Ishikawa (cell line): ENCODE measurements around the gene SEPTIN5.

Experiments used
- CEBPB ChIP-seq: IDR thresholded peaks from 2 replicates; pipeline ENCODE4 v1.6.1; 2012
- CREB1 ChIP-seq: IDR thresholded peaks from 2 replicates; pipeline ENCODE4 v1.6.1; 2012; ENCODE audit warnings: low read depth
- EGR1 ChIP-seq: IDR thresholded peaks from 2 replicates; pipeline ENCODE4 v1.6.1; 2012
- EP300 ChIP-seq: IDR thresholded peaks from 2 replicates; pipeline ENCODE4 v1.6.1; 2012; ENCODE audit warnings: borderline replicate concordance
- FOXM1 ChIP-seq: IDR thresholded peaks from 2 replicates; pipeline ENCODE4 v1.6.1; 2012; ENCODE audit warnings: low read depth, borderline replicate concordance
- NFIC ChIP-seq: IDR thresholded peaks from 2 replicates; pipeline ENCODE4 v1.6.1; 2012
- RAD21 ChIP-seq: IDR thresholded peaks from 2 replicates; pipeline ENCODE4 v1.6.1; 2012; ENCODE audit warnings: low read depth
- TAF1 ChIP-seq: IDR thresholded peaks from 2 replicates; pipeline ENCODE4 v1.6.1; 2012; ENCODE audit warnings: low read depth, mild to moderate bottlenecking
- TCF12 ChIP-seq: IDR thresholded peaks from 2 replicates; pipeline ENCODE4 v1.6.1; 2012; ENCODE audit warnings: low read depth
- TEAD4 ChIP-seq: IDR thresholded peaks from 2 replicates; pipeline ENCODE4 v1.6.1; 2012
- YY1 ChIP-seq: IDR thresholded peaks from 2 replicates; pipeline ENCODE4 v1.6.1; 2012; ENCODE audit warnings: low read depth
- ZBTB7A ChIP-seq: IDR thresholded peaks from 2 replicates; pipeline ENCODE4 v1.6.1; 2012; ENCODE audit warnings: low read depth
- TF ChIP-seq, protein P1 (sequence below): IDR thresholded peaks from 2 replicates; pipeline ENCODE4 v1.6.1; 2012
- TF ChIP-seq, protein P2 (sequence below): IDR thresholded peaks from 2 replicates; pipeline ENCODE4 v1.6.1; 2012
- TF ChIP-seq, protein P3 (sequence below): IDR thresholded peaks from 2 replicates; pipeline ENCODE4 v1.6.1; 2012; ENCODE audit warnings: low read depth, mild to moderate bottlenecking

The SEPTIN5 gene

DNA sequence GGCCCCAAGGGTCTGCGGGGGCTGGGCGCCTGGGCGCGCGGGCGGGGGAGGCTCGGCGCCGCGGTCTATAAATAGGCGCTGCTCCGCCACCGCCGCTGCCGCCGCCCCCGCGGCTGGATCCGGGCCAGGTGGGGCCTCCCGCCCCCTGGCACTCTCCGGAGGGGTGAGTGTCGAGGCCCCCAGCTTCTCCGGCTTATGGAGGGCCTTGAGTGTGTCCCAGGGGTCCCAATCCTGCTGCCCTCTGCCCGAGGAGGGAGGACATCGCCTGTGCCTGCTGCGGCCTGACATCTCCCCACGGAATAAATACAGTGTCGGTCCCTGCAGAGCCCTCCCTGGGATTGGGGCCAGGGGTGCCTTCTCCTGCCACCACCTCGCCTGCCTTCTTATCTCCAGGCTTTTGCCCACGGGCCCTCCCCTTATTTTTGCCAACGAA is 4.8 kb downstream of the SEPTIN5 start:
- no peak for TF ChIP-seq RAD21
- no peak for TF ChIP-seq YY1
- TF ChIP-seq ZBTB7A: no peak
- TF ChIP-seq NFIC: no peak
- TF ChIP-seq, protein P1, sequence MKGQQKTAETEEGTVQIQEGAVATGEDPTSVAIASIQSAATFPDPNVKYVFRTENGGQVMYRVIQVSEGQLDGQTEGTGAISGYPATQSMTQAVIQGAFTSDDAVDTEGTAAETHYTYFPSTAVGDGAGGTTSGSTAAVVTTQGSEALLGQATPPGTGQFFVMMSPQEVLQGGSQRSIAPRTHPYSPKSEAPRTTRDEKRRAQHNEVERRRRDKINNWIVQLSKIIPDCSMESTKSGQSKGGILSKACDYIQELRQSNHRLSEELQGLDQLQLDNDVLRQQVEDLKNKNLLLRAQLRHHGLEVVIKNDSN: no peak
- TF ChIP-seq, protein P2, sequence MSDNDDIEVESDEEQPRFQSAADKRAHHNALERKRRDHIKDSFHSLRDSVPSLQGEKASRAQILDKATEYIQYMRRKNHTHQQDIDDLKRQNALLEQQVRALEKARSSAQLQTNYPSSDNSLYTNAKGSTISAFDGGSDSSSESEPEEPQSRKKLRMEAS: no peak
- no peak for TF ChIP-seq TAF1
- TF ChIP-seq EGR1: no peak
- no peak for TF ChIP-seq TEAD4
- TF ChIP-seq CEBPB: no peak
- TF ChIP-seq, protein P3, sequence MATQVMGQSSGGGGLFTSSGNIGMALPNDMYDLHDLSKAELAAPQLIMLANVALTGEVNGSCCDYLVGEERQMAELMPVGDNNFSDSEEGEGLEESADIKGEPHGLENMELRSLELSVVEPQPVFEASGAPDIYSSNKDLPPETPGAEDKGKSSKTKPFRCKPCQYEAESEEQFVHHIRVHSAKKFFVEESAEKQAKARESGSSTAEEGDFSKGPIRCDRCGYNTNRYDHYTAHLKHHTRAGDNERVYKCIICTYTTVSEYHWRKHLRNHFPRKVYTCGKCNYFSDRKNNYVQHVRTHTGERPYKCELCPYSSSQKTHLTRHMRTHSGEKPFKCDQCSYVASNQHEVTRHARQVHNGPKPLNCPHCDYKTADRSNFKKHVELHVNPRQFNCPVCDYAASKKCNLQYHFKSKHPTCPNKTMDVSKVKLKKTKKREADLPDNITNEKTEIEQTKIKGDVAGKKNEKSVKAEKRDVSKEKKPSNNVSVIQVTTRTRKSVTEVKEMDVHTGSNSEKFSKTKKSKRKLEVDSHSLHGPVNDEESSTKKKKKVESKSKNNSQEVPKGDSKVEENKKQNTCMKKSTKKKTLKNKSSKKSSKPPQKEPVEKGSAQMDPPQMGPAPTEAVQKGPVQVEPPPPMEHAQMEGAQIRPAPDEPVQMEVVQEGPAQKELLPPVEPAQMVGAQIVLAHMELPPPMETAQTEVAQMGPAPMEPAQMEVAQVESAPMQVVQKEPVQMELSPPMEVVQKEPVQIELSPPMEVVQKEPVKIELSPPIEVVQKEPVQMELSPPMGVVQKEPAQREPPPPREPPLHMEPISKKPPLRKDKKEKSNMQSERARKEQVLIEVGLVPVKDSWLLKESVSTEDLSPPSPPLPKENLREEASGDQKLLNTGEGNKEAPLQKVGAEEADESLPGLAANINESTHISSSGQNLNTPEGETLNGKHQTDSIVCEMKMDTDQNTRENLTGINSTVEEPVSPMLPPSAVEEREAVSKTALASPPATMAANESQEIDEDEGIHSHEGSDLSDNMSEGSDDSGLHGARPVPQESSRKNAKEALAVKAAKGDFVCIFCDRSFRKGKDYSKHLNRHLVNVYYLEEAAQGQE: no peak

DNA sequence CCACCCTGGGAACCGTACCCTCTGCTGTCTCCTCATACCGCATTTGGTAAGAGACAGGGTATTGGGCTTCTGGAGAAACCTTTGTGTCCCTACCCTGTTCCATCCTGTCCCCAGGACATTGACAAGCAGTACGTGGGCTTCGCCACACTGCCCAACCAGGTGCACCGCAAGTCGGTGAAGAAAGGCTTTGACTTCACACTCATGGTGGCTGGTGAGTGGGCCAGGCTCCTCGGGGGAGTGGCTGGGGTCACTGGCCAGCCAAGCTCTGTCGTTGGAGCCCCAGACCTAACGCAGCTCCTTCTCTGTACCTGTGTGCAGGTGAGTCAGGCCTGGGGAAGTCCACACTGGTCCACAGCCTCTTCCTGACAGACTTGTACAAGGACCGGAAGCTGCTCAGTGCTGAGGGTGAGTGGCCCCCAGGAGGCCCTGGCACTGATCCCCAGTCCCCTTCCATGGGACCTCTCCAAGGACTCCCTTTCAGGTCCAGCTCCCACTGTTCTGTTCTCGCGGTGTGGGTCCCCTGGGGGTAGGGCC is 5.3 kb downstream of the SEPTIN5 start:
- TF ChIP-seq, protein P3: no peak
- TF ChIP-seq YY1: no peak
- no peak for TF ChIP-seq RAD21
- TF ChIP-seq EP300: no peak
- no peak for TF ChIP-seq TCF12
- no peak for TF ChIP-seq CEBPB
- TF ChIP-seq, protein P2: no peak
- no peak for TF ChIP-seq EGR1

DNA sequence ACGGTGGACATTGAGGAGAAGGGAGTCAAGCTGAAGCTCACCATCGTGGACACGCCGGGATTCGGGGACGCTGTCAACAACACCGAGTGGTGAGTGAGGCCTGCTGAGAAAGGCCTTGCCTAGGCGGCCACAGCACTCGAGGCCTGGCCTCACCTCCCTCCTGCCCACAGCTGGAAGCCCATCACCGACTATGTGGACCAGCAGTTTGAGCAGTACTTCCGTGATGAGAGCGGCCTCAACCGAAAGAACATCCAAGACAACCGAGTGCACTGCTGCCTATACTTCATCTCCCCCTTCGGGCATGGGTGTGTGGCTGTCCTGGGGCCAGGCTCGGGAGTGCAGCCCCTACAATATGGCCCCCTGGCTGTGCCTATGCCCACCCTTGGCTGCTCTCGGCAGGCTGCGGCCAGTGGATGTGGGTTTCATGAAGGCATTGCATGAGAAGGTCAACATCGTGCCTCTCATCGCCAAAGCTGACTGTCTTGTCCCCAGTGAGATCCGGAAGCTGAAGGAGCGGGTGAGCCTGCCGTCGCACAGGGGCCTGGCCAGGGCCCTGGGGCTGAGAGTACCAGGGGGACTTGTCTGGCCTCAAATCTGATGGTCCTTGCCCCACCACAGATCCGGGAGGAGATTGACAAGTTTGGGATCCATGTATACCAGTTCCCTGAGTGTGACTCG is 6.0 kb downstream of the SEPTIN5 start:
- no peak for TF ChIP-seq CREB1
- TF ChIP-seq, protein P1: no peak
- no peak for TF ChIP-seq YY1
- TF ChIP-seq EP300: no peak
- no peak for TF ChIP-seq TEAD4
- TF ChIP-seq CEBPB: no peak
- no peak for TF ChIP-seq NFIC

DNA sequence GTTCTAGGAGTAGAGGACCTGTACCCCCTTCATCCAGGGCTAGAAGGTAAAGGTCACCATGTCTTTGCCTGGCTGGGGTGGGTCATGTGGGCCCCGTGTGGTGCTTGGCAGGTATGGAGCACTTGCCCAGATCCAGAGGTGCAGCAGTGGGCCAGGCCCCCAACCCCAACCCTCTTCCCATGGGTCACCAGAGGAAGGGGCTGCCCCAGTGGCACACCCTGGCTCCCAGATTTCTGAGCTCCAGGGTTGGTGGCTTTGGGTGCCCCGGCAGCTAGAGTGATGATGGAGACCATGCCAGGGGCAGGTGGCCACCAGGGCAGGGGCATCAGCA is 6.7 kb downstream of the SEPTIN5 start:
- TF ChIP-seq CEBPB (no peak), EGR1 (no peak), EP300 (no peak), RAD21 (no peak), ZBTB7A (no peak), CREB1 (no peak)

DNA sequence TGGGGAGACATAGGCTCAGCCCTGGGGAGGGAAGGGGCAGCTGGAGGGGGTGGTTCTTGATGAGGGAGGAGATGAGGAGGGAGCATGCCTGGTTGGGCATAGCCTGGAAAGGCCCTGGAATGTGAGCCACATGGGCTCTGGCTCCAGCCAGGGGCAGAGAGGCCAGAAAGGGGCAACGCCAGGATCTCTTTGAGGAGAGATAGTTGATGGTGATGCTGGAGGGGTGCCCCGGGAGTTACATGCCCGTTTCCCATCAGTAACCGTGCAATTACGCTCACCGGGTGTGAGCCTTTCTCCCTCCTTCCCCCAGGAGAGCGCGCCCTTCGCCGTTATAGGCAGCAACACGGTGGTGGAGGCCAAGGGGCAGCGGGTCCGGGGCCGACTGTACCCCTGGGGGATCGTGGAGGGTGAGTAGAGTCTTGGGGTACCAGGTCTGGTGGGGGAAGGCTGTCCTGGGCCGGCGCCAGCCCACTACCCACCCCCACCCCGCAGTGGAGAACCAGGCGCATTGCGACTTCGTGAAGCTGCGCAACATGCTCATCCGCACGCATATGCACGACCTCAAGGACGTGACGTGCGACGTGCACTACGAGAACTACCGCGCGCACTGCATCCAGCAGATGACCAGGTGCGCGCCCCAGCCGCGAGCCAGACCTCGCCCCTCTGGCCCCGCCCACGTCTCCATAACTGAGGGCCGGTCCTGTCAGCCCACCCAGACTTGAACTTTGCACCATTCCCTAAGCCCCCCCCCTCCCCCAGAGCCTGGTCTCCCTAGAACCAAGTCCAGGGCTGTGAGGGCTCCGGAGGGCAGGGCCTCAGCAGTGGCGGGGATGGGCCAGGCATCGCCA is 7.3 kb downstream of the SEPTIN5 start:
- TF ChIP-seq EP300 (no peak), CEBPB (no peak), TCF12 (no peak), TAF1 (no peak), TEAD4 (no peak), EGR1 (no peak), ZBTB7A (no peak), CREB1 (no peak), RAD21 (no peak), NFIC (no peak), FOXM1 (no peak)
- TF ChIP-seq, protein P2: no peak
- TF ChIP-seq, protein P1: no peak
- TF ChIP-seq, protein P3: no peak
